ENCODE results near the gene MAGED1. TPM values are rescaled to one million over a fixed set of nuclear protein-coding genes. Genes with fewer than 3 reads are reported as not detected.
"Not testable (repeated sequence)": the region's sequence is repeated elsewhere in the genome, so short reads cannot be mapped to it uniquely, and the experiment has no call there.

Gene MAGED1
- total RNA-seq, 1 donor from 2014 or later, result 214 TPM

DNA sequence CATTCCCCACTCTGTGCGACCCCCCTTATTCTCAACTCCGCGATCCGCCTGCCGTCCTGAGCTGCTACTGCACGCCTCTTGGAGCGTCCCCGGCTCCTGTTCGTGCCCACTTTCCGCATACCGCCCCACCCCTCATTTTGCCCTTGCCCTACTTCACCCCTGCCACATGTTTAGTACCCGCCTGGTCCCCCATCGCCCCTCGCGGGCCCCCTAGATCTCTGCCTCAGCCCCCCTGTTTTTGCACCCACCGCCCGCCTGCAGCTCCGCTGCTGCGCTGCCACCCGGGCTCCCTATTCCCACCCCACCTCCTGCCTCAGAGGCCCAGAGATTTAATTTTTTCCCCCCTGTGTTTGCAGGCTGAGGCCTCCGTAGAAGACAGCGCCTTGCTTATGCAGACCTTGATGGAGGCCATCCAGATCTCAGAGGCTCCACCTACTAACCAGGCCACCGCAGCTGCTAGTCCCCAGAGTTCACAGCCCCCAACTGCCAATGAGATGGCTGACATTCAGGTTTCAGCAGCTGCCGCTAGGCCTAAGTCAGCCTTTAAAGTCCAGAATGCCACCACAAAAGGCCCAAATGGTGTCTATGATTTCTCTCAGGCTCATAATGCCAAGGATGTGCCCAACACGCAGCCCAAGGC, 1.4 kb downstream of the MAGED1 start:
- no peak for DNase-seq (ENCODE audit: low spot score)

DNA sequence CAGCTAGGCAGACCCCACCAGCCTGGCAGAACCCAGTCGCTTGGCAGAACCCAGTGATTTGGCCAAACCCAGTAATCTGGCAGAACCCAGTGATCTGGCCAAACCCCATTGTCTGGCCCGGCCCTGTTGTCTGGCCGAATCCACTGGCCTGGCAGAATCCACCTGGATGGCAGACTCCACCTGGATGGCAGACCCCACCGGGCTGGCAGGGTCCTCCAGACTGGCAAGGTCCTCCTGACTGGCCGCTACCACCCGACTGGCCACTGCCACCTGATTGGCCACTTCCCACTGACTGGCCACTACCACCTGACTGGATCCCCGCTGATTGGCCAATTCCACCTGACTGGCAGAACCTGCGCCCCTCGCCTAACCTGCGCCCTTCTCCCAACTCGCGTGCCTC, 3.2 kb downstream of the MAGED1 start:
- no peak for DNase-seq (ENCODE audit: low spot score)

DNA sequence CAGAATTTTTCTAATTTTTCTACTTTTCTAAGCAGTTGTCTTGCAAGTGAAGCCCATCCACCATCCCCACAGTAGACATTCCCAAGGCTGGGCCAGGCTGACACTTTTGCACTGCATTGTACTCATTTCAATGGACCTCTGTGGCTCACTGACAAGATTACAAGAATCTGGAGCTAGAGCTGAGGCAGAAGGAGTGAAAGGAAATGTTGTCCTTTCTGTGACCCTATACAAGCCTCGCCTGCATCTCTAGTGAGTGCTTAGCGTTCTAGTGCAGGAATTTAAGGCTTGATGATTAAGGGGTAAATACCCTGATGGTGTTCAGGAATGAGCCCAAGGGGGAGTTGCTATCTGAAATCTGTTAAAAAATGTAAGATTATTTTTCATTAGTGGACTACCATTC, 6.3 kb downstream of the MAGED1 start:
- DNase-seq (ENCODE audit: low spot score), result no peak

DNA sequence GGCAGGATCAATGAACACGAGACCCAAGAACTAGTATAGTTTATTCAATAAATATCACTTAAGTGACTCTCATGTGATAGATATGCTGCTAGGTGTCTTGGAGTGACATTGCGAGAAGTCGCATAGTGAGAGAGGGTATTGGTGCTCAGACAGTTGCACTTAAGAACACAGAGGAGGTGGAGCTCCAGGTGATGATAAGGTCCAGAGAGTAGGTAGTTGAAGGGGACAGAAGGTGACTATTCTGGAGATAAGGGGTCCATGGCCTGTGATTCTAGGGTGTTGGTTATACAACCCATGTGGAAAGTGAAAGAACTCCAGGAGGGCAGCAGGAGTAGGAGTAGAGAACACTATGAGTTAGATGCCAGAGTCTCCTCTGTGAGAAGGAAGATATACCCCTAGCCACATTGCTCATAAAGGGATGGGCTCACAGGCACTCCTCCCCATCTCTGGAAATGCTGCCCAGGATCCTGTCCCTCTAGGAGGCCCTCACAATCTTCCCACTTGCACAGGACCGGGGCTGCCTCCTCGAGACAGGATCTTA, 9.2 kb downstream of the MAGED1 start:
- no peak for DNase-seq (ENCODE audit: low spot score)

DNA sequence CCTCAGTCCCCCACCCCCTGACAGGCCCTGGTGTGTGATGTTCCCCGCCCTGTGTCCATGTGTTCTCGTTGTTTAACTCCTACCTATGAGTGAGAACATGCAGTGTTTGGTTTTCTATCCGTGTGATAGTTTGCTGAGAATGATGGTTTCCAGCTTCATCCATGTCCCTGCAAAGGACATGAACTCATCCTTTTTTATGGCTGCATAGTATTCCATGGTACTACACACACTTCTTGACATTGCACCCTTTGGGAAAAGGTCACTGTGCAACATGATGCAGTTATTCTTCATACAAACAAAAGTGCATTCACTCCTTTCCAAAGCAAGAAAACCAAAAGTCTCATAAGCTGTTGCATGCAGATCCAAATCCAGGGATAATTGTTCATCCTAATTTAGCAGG, 11.7 kb downstream of the MAGED1 start:
- DNase-seq (ENCODE audit: low spot score), result not testable (repeated sequence)

DNA sequence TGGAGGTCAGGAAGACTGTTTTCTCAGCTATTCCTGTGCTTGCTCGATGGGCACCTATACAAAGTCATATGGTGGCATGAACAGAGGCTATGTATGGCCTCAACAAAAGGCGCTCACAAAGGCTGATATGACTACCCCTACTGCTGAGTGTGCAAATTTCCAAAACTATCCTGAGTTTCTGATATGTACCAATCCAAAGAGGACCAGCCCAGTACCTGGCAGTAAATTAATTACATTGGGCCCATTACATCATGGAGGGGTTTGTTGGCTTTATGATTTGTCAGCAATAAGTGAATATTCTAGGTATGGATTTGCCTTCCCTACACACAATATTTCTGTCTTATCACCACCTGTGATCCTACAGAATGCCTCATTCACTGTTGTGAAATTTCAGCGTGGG, 12.3 kb downstream of the MAGED1 start:
- no peak for DNase-seq (ENCODE audit: low spot score)

DNA sequence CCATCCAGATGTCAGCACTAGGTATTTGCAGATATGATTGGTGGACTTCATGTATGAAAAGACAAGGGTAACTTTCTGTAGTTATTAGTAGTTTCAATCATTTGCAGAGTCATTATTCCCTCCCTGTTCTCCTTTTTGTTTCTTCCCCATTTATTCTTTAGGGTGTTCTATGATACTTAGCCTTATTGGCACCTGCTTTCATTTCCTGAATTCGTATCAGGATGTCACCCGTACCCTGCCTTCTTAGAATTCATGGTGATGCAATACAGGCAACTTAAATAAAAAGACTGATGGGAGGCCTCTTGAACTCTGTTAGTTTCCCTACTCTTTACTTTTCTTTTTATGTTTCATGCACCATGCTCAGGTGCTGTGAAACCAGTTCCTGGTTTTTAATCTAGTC, 24.2 kb downstream of the MAGED1 start:
- DNase-seq (ENCODE audit: low spot score), result no peak

GRCh38 chrX:51922561-51922960, 29.1 kb downstream of the MAGED1 start:
- DNase-seq (ENCODE audit: low spot score), result no peak

DNA sequence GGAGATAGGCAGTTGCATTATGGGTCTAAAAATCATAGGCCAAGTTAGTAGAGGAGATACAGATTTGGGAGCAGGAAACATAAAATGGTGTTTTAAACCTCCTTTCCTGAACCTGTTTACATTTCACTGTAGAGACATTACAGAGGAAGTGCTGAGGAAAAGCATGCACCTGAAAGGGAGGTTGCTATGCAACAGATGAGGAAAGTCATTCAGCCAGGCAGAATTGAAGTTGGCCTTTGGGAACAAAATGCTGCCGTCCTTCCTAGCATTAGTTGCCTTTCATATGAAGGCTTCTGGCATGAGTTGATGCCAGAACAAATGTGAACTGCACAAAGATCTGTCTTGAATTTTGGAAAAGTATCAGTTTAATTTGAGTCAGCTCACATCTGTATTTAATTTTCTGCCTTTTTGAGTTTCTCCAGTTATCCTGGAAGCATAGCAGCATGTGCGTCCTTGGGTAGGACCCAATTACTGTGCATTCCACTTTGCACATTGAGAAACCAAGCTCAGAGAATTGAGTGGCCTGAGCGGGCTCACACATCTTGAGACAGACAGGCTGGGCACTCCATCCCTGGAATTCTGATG, 38.2 kb downstream of the MAGED1 start:
- DNase-seq (ENCODE audit: low spot score), result no peak

Other genes with a start within 250 kb of the MAGED1 start
- 0.17 TPM for gene CENPVL2, start 210.8 kb upstream of the MAGED1 start, total RNA-seq
- 0.17 TPM for gene CENPVL1, start 183.1 kb upstream of the MAGED1 start, total RNA-seq
- 13.4 TPM for gene GSPT2, start 150.2 kb upstream of the MAGED1 start, total RNA-seq
- 47.9 TPM for gene MAGED4B, start 175.6 kb downstream of the MAGED1 start, total RNA-seq